ENCODE data around the gene INVS. TPM values are rescaled to one million over a fixed set of nuclear protein-coding genes. Genes with fewer than 3 reads are reported as not detected.
A peak's percentile ranks its signal among the peaks of the same experiment; 100 is the strongest.
"Not testable (repeated sequence)": the region's sequence is repeated elsewhere in the genome, so short reads cannot be mapped to it uniquely, and the experiment has no call there.

Gene INVS
- total RNA-seq, 2 donors from 2014 or later, result 7.9 to 9.3 TPM

GRCh38 chr9:100292414-100292813 lies 193.4 kb downstream of the INVS start:
- ATAC-seq (no peak), DNase-seq (no peak)
- intact Hi-C loops (cut with DNase I), result no loop called here

DNA sequence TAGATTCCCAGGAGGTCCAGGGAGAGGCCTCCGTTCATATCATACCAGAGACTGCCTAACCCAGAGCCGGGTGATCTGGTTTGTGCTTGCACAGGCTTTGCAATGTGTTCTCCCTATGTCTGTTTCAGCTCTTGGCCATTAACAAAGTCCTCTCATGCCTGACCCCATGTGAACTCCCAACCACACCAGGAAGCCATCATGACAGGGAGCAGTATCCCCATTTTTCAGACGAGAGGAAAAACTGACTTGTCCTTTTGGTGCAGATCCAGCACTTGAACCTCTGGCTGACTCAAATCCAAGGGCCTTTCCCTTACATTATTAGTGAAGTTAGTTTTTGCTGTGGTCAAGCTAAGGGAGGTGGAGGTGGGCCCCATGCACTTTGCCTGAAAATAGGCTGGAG lies 195.3 kb downstream of the INVS start:
- ATAC-seq (no peak), DNase-seq (no peak)
- intact Hi-C loops (cut with DNase I), result no loop called here

- no peak for DNase-seq
- intact Hi-C loops (cut with DNase I), result no loop called here
Observed at GRCh38 chr9:100294806-100295205, 195.8 kb downstream of the INVS start.

GRCh38 chr9:100295240-100295639 lies 196.2 kb downstream of the INVS start:
- ATAC-seq, result no peak
- DNase-seq, result no peak
- intact Hi-C loops (cut with DNase I), result no loop called here

More at GRCh38 chr9:100294806-100295205, 195.8 kb downstream of the INVS start:
- no peak for ATAC-seq

GRCh38 chr9:100296407-100296806 lies 197.4 kb downstream of the INVS start:
- no peak for DNase-seq
- intact Hi-C loops (cut with DNase I), result no loop called here
- no peak for ATAC-seq

DNA sequence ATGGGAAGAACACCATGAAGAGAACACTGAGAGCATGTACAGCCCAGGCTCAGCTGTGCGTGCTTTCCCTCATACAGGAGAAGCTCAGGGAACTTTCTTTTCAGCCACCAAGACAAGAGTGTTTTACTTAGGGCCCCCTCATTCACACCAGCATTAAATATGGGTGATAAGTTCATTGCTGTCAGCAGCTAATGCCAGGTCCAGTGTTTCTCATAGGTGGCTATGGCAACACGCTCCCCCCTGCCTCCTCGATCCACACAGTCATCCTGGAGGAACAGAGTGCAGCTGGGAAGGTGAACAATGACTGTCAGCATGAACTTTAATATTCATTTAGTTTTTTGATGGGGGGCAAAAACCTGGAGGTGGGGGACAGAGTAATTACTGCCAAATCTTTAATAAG lies 199.3 kb downstream of the INVS start:
- ATAC-seq (no peak), DNase-seq (no peak)
- intact Hi-C loops (cut with DNase I), result no loop called here

DNA sequence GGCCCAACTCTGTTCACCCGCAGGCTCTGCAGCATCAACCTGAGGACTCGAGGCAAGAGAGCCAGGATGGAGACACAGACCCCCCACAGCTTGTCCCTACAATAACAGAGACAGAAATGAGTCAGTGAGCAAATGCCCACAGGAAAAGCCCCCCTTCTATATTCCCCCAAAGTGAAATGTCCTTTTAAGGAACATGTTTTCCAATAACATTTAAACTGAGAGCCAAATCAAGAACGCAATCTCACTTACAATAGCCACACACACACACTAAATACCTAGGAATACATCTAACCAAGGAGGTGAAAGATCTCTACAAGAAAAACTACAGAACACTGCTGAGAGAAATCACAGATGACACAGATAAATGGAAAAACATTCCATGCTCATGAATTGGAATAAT lies 204.7 kb downstream of the INVS start:
- ATAC-seq, result no peak
- intact Hi-C loops (cut with DNase I), result no loop called here
- no peak for DNase-seq

- DNase-seq, result no peak
- no peak for ATAC-seq
- intact Hi-C loops (cut with DNase I), result no loop called here
Observed at GRCh38 chr9:100306283-100306682, 207.2 kb downstream of the INVS start.

DNA sequence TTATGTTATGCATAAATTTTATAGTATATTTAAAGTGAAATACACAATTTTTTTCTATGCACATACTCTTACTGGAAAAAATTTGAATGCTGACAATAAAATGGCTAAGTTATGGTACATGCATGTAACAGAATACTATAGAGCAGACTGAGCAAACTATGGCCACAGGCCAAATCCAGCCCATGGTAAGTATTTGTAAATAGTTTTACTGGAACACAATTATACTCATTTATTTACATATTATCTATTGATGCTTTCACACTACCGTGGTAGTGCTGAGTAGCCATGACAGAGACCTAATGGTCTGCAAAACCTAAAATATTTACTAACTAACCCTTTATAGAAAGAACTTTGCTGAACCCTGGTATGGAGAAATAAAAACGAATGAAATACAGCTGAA lies 208.0 kb downstream of the INVS start:
- ATAC-seq (no peak), DNase-seq (no peak)
- intact Hi-C loops (cut with DNase I), result no loop called here

GRCh38 chr9:100308965-100309564 lies 210.0 kb downstream of the INVS start:
- no peak for ATAC-seq
- no peak for DNase-seq
- intact Hi-C loops (cut with DNase I), result no loop called here

GRCh38 chr9:100309992-100310391 lies 210.9 kb downstream of the INVS start:
- no peak for DNase-seq
- no peak for ATAC-seq
- intact Hi-C loops (cut with DNase I), result no loop called here

DNA sequence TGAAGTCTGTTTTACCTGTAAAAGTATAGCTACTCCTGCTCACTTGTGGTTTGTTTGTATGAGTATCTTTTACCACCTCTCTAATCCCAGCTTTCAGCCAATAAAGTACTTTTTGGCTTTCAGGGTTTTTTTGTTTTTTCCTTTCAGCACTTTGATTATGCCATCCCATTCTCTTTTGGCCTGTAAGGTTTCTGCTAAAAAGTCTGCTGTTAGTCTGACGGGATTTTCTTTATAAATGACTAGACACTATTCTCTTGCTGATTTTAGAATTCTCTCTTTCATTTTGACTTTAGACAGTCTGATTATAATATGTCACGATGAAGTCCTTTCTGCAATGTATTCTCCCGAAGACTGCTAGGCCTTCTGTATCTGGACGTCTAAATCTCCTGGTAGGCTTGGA lies 216.5 kb downstream of the INVS start:
- DNase-seq (no peak), ATAC-seq (no peak)
- intact Hi-C loops (cut with DNase I), result no loop called here

DNA sequence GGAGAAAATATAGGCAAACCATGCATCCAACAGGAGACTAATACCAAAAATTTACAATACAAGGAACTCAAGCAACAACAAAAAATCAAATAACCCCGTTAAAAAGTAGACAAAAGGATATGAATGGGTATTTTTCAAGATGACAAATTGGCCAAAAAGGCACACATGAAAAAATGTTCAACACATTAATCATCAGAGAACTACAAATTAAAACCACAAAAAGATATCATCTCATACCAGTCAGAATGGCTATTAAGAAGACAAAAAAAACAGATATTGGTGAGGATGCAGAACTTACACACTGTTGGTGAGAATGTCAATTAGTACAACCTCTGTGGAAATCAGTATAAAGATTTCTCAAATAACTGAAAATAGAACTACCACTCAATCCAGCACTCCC lies 218.7 kb downstream of the INVS start:
- ATAC-seq, result no peak
- DNase-seq, result no peak
- intact Hi-C loops (cut with DNase I), result no loop called here

- ATAC-seq (no peak), DNase-seq (no peak)
- intact Hi-C loops (cut with DNase I), result loop anchor here in 1 of 2 donors (5.0 to 10.0 kb wide), 2 partner anchors 274 to 1158 kb away; no protein-coding TSS in a partner anchor
Observed at GRCh38 chr9:100322954-100323536, 224.0 kb downstream of the INVS start.

GRCh38 chr9:100324594-100325200 lies 225.7 kb downstream of the INVS start:
- no peak for ATAC-seq

DNA sequence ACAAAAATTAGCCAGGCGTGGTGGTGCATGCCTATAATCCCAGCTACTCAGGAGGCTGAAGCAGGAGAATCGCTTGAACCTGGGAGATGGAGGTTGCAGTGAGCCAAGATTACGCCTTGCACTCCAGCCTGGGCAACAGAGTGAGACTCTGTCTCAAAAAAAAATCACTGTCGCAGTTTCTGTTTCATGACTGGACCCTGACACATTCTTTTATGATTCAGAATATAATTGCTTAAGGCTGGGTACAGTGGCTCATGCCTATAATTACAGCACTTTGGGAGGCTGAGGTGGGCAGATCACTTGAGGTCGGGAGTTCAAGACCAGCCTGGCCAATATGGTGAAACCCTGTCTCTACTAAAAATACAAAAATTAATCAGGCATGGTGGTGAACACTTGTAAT lies 239.7 kb downstream of the INVS start:
- intact Hi-C loops (cut with DNase I); ATAC-seq: not testable (repeated sequence)

More at GRCh38 chr9:100324594-100325200, 225.7 kb downstream of the INVS start:
- intact Hi-C loops (cut with DNase I), result loop anchor here in 1 of 2 donors (5.0 to 10.0 kb wide), 2 partner anchors 273 to 1160 kb away; no protein-coding TSS in a partner anchor
- no peak for DNase-seq

DNA sequence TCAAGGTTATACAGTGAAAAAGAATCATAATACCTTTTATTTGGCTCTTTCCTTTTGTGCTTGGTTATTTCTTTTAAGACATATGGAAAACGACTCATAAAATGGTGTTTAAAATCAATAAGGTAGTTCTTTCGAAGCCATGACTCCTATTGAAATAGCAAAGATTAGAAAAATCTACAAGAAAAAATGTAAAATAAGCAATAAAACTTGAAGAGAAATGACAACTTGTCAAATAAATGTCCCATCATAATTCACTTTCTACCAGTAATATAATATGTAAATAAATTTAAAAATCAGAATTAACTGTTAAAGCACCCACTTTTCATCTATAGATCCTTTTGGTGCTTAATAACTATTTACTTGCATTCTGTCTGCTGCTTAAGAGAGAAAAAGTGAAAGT lies 241.2 kb downstream of the INVS start:
- no peak for ATAC-seq
- no peak for DNase-seq
- intact Hi-C loops (cut with DNase I), result no loop called here

More for the DNA sequence above, 239.7 kb downstream of the INVS start:
- DNase-seq, result not testable (repeated sequence)

- intact Hi-C loops (cut with DNase I), result no loop called here
- no peak for ATAC-seq
- DNase-seq, result no peak
Observed at GRCh38 chr9:100341889-100342288, 242.8 kb downstream of the INVS start.

GRCh38 chr9:100346836-100347235 lies 247.8 kb downstream of the INVS start:
- DNase-seq (no peak), ATAC-seq (peak; percentile 70 to 93)
- intact Hi-C loops (cut with DNase I), result no loop called here

DNA sequence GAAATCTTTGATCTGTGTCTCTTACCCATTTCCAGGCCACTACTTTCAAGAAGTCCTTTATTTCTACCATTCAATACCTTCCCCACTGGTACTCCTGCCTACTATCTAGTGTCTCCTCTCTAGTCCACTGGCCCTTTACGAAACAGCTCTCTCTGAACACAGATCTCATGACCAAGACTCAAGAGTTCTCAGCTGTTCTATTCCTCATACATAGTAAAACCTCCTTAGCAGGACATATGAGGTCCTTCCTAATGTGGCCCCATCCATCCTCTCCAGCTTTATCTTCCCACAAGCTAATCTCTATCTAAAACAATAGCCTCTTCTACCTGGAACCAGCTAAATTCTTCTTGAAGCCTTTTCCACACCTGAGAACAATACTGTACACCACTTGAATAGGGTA lies 251.1 kb downstream of the INVS start:
- ATAC-seq (no peak), DNase-seq (no peak)
- intact Hi-C loops (cut with DNase I), result loop anchor here in 1 of 2 donors (5.0 to 10.0 kb wide), 2 partner anchors 82 to 245 kb away; no protein-coding TSS in a partner anchor
